Kidney capillary endothelial cell (primary cell): Measurements from ENCODE around the gene PET100.
"Not testable (repeated sequence)": the region's sequence is repeated elsewhere in the genome, so short reads cannot be mapped to it uniquely, and the experiment has no call there.

Experiments used
- DNase-seq: peaks from one replicate; pipeline ENCODE4 v3.0.0-alpha.2; 2018; ENCODE audit warnings: low spot score

Gene PET100

GRCh38 chr19:7633698-7634097, 4.1 kb downstream of the PET100 start, which contains the start of gene PCP2:
TSS of gene PCP2 (minus strand) at chr19:7633719. CDS start at chr19:7633457, 262 bp downstream.
- DNase-seq: no peak

DNA sequence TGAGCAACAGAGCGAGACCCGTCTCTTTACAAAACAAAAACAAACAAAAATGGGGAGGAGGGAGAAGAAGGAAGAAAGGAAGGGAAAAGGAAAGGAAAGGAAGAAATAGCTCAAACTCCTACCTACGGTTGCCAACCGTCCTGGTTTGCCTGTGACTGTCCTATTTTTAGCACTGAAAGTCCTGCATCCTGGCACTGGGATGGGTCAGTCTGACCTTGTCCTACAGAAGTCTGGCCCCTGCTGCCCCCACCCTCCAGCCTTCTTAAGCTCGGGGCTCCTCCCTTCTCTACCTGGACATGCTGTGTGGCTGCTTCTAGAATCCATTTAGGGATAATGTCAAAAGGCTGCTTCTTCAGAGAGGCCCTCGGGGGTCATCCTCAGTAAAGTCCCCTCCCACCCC, 6.1 kb downstream of the PET100 start:
- DNase-seq: no peak

- no peak for DNase-seq
Measured at GRCh38 chr19:7636317-7636690, 6.7 kb downstream of the PET100 start.

DNA sequence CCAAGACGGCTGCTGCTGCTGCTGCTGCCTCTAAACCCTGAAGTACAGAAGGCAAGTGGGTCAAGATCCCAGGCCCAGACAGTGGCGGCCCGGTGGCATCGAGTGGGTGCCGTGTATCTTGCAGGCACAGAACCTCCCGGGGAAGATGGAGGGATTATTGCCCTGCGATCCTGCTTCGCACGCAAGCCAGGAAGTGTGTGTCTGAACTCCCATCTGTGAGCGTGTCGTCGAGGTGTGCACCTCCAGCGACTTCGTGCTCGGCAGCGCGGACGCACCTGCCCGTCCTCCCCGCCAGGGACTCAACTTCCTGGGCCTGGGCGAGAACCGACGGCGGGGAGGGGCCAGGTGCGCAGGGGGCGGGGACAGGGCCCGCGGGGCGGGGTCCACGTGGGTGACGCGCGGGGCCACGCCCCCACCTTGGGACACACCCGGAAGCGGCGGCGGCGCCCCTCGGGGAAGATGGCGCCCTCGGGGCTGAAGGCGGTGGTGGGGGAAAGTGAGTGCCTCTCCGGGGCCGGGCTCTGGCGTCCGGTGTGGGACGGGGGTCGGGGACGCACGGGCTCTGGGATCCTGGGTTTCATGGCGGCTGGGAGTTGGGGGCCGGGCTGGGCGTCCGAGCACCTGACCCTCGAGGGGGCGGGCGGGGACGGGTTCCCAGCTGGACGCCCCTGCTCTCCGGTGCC, 7.2 kb downstream of the PET100 start, which contains the start of gene STXBP2:
STXBP2 (plus strand) TSS at position 420 of the 683 bp plus-strand sequence; CDS start at position 460, 40 bp downstream.
- DNase-seq: no peak

GRCh38 chr19:7637374-7638256, 8.0 kb downstream of the PET100 start:
- DNase-seq: no peak

DNA sequence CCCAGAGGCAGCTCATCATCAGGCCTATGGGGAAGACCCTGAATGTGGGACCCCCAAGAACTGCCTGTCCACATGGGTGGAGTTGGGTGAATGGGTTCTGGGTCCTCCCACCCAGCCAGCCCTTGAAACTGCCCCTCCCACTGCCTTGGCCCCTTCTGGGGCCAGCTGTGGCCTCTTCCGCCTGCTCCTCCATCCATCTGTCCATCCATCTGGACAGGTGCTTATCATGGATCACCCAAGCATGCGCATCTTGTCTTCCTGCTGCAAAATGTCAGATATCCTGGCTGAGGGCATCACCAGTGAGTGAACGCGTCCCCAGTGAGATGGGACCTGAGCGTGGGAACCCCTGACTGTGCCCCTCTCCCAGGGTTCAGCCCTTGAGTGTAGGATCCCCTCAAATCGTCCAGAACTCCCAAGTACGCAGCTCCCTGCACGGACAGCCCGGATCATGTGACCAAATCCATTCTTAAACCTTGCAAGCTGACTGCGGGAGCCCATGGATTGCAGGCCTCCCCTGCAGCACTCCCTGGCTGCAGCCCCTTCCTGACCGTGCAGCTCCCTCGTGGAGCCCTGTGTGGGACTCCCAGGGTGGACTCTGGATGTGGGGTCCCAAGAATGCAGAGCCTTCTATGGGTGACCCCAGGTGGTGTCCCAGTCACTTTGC, 9.3 kb downstream of the PET100 start:
- no peak for DNase-seq

DNA sequence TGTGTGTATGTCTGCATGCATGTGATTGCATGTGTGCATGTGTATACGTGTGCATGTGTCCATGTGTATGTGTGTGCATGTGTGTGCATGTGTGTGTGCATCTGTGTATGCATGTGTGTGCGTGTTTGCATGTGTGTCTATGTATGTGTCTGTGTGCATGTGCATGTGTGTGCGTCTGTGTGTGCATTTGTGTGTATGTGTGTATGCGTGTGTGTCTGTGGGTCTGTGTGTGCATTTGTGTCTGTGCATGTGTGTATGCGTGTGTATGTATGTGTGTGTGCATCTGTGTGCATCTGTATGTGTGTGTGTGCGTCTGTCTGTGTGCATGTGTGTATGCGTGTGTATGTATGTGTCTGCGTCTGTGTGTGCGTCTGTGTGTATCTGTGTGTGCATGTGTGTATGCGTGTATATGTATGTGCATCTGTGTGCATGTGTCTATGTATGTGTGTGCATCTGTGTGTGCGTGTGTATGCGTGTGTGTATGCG, 10.3 kb downstream of the PET100 start:
- no peak for DNase-seq

- DNase-seq: no peak
Measured at GRCh38 chr19:7640803-7641202, 11.2 kb downstream of the PET100 start.

DNA sequence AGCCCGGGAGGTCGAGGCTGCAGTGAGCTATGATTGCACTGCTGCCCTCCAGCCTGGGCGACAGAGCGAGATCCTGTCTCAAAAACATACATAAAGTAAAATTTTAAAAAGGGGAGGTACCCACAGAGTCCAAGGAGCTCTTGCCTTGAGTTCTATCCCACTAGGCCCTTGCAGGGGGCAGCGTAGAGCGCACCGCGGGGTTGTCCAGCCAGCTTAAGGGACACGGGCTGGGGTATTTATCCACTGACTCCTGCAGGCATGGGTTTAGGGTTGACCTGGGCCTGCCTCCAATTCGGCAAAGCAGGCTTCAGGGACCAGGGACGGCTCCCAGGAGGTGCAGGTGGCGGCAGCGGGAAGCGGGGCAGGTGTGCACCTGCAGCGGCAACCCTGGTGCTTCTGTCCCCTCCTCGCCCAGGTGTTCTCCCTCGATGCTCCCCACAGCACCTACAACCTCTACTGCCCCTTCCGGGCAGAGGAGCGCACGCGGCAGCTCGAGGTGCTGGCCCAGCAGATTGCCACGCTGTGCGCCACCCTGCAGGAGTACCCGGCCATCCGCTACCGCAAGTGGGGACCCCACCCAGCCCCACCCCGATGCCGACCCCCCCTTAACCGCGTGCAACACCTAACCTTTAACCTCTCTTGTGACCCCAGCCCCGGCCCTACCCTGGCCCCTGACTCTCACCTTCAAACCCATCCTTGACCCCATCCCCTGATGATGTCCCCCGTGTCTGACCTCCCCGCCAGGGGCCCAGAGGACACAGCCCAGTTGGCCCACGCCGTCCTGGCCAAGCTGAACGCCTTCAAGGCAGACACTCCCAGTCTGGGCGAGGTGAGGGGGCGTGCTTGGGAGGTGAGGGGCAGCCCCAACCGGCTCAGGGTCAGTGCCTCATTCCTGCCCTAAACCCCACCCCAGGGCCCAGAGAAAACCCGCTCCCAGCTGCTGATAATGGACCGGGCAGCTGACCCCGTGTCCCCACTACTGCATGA, 12.0 kb downstream of the PET100 start:
- no peak for DNase-seq

GRCh38 chr19:7642295-7643030, 12.9 kb downstream of the PET100 start:
- no peak for DNase-seq

DNA sequence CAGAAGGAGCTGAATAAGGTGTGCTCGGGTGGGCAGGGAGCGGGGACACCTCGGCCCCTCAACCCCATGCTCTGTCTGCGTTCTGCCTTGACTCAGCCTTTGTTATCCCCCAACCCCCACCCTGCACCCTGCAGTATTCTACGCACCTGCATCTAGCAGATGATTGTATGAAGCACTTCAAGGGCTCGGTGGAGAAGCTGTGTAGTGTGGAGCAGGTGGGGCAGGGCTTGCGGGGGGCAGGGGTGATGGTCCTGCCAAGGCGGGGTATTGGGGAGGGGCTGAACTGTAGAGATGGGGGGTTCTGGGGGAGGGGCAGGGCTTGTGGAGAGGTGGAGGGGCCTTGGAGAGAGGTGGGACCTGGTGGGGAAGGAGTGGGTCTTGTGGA, 13.4 kb downstream of the PET100 start:
- no peak for DNase-seq

DNA sequence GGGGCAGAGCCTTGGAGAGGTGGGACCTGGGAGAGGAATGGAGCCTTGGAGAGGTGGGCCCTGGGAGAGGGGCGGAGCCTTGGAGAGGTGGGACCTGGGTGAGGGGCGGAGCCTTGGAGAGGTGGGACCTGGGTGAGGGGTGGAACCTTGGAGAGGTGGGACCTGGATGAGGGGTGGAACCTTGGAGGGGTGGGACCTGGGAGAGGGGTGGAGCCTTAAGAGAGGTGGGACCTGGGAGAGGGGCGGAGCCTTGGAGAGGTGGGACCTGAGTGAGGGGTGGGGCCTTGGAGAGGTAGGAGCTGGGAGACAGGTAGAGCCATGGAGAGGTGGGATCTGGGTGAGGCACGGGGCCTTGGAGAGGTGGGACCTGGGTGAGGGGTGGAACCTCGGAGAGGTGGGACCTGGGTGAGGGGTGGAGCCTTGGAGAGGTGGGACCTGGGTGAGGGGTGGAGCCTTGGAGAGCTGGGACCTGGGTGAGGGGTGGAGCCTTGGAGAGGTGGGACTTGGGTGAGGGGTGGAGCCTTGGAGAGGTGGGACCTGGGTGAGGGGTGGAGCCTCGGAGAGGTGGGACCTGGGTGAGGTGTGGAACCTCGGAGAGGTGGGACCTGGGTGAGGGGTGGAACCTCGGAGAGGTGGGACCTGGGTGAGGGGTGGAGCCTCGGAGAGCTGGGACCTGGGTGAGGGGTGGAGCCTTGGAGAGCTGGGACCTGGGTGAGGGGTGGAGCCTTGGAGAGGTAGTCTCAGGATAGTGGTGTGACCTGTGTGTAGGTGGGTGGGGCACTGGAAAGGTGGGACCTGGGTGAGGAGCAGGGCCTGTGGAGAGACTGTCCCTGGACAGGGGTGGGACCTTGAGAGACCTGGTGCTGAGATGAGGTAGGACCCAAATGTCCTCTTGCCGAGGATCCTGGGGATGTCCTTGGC, 14.3 kb downstream of the PET100 start:
- DNase-seq: not testable (repeated sequence)

GRCh38 chr19:7644550-7644877, 14.9 kb downstream of the PET100 start:
- no peak for DNase-seq

DNA sequence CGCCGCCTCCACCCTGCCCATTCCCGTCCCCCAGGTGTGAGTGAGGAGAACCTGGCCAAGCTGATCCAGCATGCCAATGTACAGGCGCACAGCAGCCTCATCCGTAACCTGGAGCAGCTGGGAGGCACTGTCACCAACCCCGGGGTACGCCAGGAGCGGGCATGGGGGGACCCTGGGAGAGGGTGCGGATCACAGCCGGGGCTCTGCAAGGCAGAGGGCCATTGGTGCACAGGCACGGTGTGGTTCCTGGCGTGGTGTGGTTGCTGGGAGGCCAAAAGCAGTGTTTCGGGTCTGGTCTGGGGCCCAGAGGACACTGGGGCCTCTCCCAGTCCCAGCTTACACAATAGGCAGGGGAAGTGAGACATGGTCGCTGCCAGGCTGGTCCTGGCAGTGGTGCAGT, 15.6 kb downstream of the PET100 start:
- DNase-seq: no peak

GRCh38 chr19:7645656-7646425, 16.2 kb downstream of the PET100 start:
- no peak for DNase-seq

DNA sequence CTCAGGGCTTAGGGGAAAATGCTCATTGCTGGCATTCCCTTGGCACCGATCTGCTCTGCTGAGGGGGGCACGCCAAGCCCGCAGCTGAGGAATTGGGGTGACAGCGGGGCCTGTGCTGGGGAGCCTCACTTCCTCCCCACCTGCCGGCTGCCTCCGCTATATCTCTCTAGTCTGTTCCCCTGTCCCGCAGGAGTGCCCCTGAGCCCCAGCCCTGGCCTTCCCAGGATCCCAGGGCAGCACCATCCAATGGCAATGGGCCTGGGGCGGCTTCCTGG, 16.8 kb downstream of the PET100 start:
- no peak for DNase-seq

DNA sequence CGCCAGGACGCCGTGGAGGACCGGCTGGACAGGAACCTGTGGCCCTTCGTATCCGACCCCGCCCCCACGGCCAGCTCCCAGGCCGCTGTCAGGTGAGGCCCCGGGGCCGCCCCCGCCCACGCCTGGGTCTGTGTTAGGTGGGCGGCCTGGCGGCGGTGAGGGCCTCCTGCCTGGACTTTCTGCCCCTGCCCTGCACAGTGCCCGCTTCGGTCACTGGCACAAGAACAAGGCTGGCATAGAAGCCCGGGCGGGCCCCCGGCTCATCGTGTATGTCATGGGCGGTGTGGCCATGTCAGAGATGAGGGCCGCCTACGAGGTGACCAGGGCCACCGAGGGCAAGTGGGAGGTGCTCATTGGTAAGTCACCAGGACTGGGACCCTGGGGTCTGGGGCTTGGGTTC, 17.6 kb downstream of the PET100 start:
- no peak for DNase-seq

DNA sequence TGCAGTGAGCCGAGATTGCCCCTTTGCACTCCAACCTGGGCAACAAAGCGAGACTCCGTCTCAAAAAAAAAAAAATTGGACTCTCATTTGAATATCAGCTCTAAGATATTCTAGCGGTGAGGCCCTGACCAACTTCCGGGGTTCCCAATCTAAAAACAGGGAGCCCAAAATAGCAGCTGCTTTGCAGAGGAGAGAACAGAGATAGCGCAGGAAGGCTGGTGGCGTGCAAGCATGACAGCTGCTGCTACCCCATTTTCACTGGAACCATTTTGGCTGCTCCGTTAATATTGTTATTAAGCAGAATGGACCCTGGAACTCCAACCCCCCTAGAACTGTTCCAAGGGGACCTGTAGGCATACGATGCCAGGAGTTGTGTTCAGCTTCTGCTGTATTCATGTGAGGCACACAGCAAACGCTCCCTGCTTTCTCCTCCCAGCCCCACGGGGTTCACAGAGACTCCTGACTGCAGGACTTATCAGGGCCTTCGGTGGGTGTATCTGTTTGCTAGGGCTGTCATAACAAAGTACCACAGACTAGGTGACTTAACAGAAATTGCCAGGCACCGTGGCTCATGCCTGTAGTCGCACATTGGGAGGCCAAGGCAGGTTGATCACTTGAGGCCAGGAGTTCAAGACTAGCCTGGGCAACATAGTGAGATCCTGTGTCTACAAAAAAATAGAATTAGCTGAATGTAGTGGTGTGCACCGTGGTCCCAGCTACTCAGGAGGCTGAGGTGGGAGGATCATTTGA, 18.8 kb downstream of the PET100 start:
- no peak for DNase-seq
